ENCODE data around the gene POLR1E.
"Not testable (repeated sequence)": the region's sequence is repeated elsewhere in the genome, so short reads cannot be mapped to it uniquely, and the experiment has no call there.

The POLR1E gene

DNA sequence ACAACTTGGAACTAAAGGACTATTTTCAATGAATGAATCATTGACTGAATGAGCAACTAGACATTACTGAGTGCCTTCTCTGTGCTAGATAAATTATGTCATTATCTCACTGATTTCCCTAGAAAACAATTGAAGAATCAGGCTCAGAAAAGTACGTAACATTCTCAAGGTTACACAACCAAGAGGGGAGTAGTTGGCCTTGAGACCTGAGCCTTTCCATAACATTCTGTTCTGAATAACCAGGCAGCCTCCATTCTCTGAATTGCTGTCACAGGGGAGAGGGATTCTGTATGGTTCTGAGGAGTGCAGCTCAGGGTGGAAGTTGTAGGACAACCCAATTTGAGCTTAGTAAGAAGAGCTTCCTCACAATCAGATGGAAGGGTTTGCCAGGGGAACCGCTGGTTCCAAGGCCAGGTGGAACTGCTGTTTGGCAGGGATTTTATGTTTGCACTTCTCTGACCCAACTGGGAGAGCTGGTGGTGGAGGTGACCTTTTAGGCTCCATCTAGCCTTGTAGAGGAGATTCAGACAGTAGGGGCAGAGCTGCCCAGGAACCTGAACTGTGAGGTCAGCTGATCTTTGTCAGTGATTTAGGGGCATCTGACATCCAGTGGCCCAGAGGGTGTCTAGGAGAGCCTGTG lies 16.3 kb downstream of the POLR1E start:
- no peak for DNase-seq

DNA sequence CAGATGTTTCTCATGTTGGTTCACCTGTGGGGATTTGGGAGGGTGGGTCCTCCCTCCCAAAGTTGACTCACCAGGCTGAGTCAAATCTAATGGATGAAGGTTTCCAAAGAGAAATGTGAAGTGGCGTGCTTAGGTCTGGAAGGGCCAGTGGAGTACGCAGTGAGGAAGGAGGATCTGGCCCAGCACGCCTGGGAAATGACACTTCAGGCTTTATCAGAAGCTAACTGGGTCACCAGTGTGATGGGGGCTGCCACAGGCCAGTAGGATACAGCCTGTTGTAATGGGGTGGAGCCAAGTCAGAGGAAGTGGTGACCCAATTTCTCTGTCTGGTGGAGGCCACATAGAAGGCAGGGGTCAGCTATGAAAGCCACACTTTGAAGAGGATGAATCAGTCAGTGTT lies 18.0 kb downstream of the POLR1E start:
- no peak for DNase-seq

DNA sequence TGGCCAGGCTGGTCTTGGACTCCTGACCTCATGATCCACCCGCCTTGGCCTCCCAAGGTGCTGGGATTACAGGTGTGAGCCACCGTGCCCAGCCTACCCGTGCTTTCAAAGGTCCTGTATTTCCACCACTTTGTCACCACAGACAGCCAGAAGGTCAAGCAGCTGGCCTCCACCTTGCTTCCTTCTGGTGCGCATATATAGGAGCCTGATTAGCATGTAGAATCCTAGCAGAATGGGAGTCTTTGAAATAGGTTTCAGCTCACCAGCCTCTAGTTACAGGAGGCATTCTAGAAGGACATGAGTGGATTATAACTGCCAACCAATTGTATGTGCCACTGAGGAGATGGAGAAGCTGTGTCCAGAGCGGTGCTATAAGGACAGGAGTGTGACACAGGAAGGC lies 18.9 kb downstream of the POLR1E start:
- DNase-seq: no peak

DNA sequence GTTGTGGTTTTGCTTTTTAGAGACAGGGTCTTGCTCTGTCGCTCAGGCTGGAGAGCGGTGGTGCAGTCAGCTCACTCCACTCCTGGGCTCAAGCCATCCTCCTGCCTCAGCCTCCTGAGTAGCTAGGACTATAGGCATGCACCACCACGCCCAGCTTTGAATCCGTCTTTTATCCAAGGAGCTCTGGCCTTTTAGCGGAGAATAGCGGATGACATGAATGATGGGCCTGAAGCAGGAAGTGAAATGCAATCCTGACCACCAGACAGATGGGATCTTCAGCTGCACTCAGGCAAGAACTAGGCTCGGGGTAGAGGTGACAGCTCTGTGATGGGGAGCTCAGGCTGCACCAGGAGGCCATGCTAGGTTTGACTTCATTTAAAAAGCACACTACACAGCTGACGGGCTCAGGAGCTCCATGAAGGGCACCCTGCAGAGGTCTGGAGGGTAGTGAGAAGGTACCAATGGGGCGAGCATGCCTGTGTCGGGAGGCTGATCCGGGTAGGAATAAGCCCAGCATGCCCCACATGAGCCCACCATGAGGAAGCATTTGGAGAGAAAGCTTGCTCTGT lies 21.9 kb downstream of the POLR1E start:
- DNase-seq: no peak

DNA sequence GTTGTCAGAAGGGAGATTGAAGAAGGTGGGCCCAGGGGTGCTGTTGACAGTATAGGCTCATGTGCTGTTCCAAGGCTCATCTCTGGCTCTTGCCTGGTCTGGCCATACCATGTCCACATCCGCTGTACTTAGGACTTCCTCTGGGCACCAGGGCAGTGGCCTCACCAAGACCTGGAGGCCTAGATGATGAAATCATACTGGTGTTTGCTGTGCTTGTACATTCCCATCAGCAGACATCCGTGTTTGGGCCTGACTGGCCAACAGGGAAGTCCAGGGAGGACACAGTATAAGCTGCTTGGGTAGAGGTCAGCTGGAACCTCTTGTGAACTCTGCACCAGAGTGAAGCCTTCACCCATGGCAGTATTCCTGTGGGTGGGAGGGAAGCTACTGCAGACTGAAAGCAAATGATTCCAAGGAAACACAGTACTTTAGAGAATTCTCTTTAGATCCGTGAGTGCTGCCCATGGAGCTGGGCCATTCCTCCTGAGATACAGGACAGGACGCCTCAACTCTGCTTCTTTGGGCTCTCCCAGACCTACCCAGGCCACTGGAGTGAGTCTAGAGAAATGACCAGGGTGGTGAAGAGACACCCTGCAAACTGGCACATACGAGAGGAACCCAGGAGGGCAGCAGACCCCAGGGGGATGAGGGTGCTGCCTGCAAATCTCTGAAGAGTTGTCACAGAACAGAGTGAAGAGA lies 22.5 kb downstream of the POLR1E start:
- DNase-seq: no peak

DNA sequence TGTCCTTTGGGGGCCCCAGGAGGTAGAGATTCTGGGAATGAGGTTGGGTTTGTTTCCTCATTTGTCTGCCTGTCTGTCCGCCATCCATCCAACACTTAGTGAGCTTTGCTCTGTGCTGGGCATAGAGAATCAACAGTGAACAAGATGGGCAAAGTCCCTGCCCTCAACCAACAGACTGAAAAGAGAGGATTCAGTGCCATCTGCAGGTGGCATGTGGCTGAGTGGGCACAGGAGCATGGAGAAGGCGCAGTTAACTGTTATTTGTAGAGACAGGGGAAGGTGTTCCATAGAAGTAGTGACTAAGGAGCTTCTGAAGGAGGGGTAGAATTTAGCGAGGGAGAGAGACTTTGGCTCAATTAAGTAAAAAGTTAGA lies 23.1 kb downstream of the POLR1E start:
- no peak for DNase-seq

DNA sequence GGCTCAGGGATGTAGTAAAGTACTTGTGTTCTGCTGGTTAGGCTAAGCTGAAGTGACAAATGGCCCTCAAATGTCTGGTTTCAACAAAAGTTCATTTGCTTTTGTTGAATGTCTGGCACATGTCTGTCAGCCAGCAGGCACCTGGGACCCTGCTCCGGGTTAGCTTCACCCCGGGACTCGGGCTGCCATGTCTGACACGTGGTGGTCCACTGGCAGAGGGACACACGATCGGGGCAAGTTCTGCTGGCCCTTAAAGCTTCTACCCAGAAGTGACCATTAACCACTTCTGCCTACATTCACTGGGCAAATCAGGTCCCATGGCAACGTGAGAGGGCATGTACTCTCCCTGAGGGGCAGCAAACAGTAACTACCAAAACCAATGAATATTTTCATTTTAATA lies 23.8 kb downstream of the POLR1E start:
- DNase-seq: no peak

DNA sequence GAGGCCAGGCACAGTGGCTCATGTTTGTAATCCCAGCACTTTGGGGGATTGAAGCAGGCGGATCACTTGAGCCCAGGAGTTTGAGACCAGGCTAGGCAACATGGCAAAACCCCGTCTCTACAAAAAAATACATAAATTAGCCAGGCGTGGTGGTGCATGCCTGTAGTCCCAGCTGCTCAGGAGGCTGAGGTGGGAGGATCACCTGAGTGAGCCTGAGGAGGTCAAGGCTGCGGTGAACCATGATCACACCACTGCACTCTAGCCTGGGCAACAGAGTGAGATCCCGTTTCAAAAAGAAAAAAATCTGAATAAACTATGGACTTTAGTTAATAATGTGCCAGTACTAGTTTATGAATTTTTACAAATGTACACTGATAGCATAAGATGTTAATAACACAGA lies 24.3 kb downstream of the POLR1E start:
- DNase-seq: not testable (repeated sequence)

DNA sequence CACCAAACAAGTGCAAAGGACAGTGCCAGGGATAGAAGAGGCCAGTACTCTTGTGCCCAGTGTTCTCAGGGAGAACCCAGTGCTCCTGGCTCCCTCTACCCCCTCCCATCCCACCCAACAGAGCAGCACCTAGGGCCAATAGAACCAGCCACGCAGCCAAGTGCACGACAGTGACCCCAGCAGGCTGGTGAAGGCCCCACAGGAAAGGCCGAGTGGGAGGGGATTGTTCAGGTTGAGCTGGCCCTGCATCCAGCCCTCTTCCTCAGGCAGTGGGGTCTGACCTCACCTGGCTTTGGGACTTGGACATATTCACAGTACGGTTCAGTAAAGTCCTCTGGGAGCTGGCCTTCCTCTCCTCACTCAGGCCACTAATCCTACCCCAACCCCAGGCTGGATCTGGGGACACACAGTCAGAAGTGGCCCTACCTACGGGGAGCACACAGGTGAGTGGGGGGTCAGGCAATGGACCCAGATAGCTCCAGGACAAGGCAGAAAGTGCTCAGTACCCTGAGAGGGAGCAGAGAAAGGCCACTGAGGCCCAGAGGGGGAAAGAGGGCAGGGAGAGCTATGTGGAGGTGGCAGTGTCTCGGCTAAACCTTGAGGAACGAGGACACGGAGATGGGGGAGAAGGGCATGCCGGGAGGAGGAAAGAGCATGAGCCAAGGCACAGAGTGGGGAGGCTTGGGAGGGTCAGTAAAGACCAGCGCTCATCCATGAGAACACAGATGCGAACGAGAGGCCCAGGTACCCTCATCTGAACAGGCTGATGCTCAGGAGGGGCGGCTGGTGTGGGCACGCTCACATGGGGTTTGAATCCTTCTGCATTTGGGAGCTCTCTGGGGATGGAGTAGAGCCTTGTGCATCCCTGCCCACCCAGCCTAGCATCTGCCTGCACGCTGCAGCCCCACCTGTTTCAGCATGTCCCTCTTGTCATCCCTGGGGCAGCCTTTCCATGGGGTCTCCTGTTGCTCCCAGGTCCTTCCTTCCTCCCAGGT lies 25.6 kb downstream of the POLR1E start:
- no peak for DNase-seq

DNA sequence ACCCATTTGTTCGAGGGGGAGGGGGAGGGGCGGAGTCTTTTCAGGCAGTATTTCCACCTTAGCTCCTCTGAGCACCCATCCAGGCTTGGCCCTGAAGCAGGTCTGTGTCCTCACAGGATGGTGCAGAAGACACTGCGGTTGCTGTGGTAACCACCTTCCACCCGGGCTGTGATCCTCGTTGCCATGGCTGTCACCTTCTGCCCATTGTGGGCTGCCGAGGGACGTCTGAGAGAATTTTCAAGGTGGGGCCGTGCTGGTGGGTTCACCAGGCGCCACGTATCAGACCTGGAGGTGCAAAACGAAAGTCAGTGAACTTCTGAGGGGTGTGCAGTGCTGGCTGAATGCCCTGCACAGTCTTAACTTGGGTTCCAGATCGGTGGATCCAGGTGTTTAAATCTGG lies 26.7 kb downstream of the POLR1E start:
- no peak for DNase-seq

DNA sequence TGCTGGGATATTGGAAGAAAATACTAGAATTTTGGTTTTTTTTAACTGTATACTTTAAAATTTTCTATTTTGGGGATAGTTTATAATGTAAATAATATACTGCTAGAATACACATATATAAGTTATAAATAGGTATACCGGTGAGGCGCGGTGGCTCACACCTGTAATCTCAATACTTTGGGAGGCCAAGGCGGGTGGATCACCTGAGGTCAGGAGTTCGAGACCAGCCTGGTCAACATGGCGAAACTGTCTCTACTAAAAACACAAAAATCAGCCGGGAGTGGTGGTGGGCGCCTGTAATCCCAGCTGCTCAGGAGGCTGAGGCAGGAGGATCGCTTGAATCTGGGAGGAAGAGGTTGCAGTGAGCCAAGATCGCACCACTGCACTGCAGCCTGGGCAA lies 28.7 kb downstream of the POLR1E start:
- DNase-seq: not testable (repeated sequence)

DNA sequence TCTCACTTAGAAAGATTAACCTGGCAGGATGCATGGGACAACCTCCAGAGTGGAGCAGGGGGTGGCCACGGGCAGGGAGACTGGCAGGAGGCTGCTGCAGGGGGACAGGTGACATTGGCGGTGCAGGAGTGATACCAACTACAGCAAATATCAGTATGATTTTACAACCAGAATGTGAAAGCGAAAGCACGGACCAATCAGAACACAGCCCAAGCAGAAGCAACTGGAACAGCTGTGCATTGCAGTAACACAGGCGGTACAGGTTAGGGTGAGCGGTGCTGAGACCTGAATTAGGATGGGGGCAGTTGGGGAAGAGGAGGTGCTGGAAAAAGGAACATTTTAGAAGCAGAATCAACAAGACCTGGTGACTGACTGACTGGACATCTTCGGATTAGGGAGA lies 29.3 kb downstream of the POLR1E start:
- DNase-seq: no peak

DNA sequence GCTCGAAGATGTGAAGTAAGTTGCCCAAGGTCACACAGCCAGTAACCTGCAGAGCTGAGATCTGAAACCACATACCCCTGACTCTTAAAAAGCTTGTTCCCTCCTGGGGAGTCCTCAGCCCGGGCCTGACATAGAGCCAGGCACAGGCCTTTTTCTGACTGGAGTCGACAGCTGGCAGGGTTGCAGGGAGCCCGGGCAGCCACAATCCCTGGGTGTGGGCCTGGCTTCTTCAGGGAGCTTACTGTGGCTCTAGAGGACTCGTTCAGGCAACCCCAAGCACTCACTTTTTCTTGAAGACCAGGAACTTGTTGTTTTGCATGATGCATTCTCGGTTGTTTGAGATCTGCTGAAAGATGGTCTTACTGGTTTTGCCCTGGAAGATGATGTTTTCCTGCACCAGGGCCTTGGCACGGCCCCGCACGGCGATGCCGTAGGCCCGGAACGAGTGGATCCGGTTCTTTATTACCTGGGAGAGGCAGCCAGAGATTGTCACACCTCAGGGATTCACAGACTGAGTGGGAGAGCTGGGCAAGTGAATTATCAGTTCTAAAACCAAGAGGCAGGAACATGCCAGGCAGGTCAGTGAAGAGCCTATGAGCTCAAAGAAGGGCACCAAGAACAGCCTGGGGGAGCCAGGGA lies 30.0 kb downstream of the POLR1E start:
- no peak for DNase-seq

DNA sequence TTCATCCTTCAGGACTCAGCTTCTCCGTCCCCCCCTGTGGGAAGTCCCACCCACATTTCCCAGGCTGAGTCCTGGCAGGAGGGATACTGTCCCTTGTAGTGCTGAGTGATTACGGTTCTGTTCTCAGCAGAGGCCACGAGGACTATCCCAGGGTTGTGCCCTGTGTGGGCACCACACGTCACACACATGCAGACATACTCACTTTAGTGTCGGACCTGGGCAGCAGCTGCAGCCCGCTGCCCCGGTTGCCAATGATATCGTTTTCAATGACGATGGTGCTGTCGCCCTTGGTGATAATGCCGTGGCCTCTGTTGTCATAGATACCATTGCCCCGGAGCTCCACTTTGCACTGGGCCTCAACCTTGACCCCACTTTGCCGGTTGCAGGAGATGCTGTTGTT lies 32.2 kb downstream of the POLR1E start:
- DNase-seq: no peak

DNA sequence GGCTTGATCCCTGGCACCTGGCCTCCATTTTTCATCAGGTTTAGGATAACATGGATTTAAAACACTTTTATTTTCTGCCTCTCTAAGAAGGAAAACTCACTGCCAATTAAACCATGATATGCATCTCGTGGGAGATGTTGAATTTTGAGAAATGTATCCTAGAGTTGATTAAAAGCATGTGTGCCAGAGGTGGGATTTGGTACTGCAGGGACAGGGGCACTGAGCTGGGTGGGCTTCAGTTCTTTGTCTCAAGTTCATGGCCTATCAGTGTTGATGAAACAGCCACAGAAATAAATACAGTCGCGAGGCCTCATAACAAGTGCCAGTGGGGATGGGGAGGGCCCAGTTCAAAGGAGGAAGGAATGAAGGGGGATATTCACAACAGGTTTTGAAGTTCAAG lies 34.9 kb downstream of the POLR1E start:
- DNase-seq: no peak

DNA sequence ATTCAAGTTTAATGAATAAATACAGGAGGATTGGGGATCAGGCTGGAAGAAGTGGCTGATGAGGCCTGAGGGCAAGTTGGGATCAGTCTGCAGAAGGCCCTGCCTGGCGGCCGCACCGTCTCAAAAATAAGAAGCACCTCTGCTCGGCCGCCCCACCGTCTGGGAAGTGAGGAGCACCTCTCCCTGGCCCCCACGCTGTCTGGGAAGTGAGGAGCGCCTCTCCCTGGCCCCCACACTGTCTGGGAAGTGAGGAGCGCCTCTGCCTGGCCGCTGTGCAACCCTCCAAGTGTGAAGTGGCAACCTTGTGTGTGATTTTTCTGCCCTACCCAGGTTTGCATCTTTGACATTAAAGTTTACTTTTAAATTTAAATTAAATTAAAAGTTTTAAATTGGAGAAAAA lies 35.4 kb downstream of the POLR1E start:
- no peak for DNase-seq

DNA sequence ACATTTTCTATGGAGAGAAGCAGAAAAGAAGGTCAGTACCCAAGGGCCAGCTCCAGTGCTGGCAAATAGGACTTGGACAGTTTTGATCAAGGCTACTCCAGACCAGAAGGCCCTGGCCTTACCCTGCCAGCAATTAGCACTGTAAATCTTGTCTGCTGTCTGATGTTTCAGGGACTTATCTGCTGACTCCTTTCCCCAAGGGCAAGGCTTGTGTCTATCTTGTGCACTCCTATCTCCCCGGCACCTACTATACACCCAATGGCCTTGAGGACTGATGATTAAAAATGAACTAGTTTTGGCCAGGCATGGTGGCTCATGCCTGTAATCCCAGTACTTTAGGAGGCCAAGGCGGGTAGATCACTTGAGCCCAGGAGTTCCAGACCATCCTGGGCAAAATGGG lies 37.2 kb downstream of the POLR1E start:
- DNase-seq: no peak

DNA sequence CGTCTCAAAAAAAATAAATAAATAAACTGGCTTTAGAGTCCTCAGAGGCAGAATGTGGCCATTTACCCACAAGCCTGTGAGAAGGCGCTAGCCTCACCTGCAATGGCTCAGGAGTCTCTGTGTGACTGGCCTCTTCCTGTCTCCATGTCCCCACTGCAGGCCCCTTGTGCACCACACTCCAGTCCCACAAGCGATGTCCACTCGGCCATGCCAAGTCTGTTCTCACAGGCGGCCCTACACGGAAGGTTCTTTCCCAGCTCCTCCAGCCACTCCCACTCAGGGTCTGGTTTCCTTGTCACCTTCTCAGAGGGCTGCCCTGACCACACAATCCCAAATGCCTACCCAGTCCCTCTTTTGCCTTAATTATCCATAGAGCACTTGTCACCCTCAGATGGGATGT lies 38.2 kb downstream of the POLR1E start:
- no peak for DNase-seq

DNA sequence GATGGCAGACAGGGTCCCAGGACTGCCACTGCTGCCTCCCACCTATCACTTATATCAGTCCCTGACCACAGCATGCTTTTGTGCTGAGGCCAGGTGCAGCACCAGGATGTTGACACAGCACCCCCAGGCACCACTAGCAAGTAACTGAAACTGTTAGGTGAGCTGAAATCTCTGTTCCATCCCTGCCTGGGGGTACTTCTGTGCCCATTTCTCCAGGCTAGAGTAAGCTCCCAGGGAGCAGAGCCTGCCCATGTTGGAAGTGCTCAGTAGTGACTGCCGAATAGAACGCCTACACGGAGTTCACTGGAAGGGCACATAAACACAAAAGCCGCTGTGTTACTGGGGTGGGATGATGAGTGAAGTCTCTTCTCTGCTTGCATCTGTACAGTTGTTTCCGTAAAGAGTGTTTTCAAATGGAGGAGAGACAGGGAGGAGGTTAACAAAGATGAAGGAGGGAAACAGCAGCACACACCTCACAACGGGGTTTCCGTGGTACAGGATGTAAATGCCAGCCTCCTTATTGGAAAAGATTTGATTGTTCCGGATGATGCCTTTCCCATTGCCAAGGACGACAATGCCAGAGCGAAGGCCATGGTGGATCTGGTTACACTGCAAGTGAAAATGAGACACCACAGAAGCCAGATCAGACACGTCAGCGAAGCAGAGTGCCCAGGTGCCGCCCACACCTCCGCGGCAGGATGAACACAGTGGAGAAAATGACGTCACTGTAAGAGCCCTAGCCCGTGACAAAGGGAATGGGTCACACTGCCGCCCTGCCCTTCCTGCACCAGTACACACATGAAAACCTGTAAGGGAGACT lies 43.1 kb downstream of the POLR1E start:
- DNase-seq: peak; percentile 61

DNA sequence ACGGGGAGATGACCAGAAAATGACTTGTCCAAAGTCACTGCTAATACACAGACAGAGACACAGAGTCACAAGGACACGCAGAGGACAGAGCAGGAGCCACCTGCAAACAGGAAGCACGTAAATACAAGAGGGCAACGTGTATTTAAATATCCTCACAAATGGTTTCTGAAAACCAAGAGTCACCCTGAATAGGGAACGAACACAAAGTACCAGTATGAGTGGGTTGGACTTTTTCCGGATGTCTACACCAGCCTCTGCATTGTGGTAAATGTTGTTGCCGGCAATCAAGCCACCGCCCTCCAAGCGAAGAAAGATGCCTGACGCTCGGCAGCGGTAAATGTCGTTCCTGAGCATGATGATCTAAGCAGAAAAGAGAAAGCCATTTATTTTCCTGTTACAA lies 46.0 kb downstream of the POLR1E start:
- DNase-seq: no peak

DNA sequence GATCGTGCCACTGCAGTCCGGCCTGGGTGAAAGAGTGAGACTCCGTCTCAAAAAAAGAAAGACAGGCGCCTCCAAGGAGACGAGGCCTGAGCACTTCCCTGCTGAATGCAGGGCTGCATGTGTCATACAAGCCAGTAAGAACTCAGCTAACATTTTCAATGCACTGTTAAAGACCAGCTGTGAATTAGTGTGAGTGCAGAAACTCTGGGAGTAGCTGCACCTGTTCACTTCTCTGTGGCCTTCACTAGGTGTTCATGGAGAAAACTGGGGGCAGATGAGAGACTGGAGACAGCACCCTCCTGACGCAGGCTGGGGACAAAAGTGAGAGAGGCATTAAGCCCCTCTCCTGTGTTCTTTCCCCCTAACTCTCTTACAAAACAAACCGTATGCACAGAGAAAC lies 48.7 kb downstream of the POLR1E start:
- no peak for DNase-seq

DNA sequence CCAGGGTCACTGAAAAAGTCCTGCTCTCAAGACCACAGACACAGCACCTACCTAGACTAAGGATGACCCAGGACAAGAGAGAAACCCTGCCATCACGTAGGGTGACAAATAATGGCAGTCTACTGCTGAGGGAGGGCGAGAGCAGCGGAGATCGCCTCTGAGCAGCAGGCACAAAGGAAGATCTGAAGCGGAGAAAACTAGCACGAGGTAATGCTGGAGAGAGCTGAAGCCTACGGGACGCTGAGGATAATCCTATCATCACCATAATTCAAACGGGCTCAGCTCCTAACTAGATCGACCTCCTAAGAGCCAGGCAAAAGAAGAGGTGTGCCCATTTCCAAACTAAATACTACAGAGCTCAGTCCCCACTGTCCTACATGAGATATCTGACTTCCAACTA lies 49.2 kb downstream of the POLR1E start:
- DNase-seq: no peak

Data from right kidney (tissue), 1 donor.